ENCODE measurements around the gene GNMT. TPM values are rescaled to one million over a fixed set of nuclear protein-coding genes. Genes with fewer than 3 reads are reported as not detected.
A peak's percentile ranks its signal among the peaks of the same experiment; 100 is the strongest.

Gene GNMT
- total RNA-seq, 2 experiments from 2014 or later, result 1.2 to 2.1 TPM

GRCh38 chr6:42923666-42924065 is 36.9 kb upstream of the GNMT start:
- ATAC-seq (ENCODE audit: poor library complexity), result no peak
- ChIA-PET POLR2A (no interaction called here), CTCF (no interaction called here)
- Mint-ChIP-seq H3K9me3 (no peaks in the 10 kb centered on the region), H3K4me1 (ENCODE audit: low read depth) (peaks cover 5% of the 10 kb centered on the region), H3K4me3 (no peak overlapping the region), H3K27ac (no peak overlapping the region), H3K36me3 (ENCODE audit: low read depth) (peaks cover under 1% of the 10 kb centered on the region), H3K27me3 (no peaks in the 10 kb centered on the region)
- Histone ChIP-seq H3K4me3 (ENCODE audit: low read length) (no peak overlapping the region), H3K36me3 (ENCODE audit: insufficient read depth, low read length) (no peaks in the 10 kb centered on the region), H3K27ac (ENCODE audit: low read depth in 1 of 2, low read length in 2 of 2) (no peak overlapping the region), H3K27me3 (ENCODE audit: control insufficient read depth in 1 of 2, insufficient read depth in 2 of 2, low read length in 2 of 2) (no peaks in the 10 kb centered on the region), H3K4me1 (ENCODE audit: insufficient read depth, low read length) (peaks cover 8% of the 10 kb centered on the region), H3K9me3 (ENCODE audit: control insufficient read depth in 1 of 2, insufficient read depth in 1 of 2, low read length in 2 of 2) (no peaks in the 10 kb centered on the region)
- no peak for DNase-seq
- intact Hi-C loops (cut with DNase I, micrococcal nuclease), result no loop called here
- TF ChIP-seq CTCF (IDR thresholded peaks at IDR 0.05), result no peak

- H3K27me3 ChIP-seq (ENCODE audit: control insufficient read depth in 1 of 2, insufficient read depth in 2 of 2, low read length in 2 of 2), result no peaks in the 10 kb centered on the region
- no peak for TF ChIP-seq CTCF (IDR thresholded peaks at IDR 0.05)
- Mint-ChIP-seq H3K9me3 (no peaks in the 10 kb centered on the region), H3K4me1 (ENCODE audit: low read depth) (peaks cover 22% of the 10 kb centered on the region), H3K4me3 (no peak overlapping the region), H3K27me3 (no peaks in the 10 kb centered on the region), H3K27ac (no peak overlapping the region), H3K36me3 (ENCODE audit: low read depth) (peaks cover 16% of the 10 kb centered on the region)
- peaks cover 17% of the 10 kb centered on the region for H3K4me1 ChIP-seq (ENCODE audit: insufficient read depth, low read length)
- H3K36me3 ChIP-seq (ENCODE audit: insufficient read depth, low read length), result no peaks in the 10 kb centered on the region
- DNase-seq (no peak), ATAC-seq (ENCODE audit: poor library complexity) (no peak)
- intact Hi-C loops (cut with DNase I, micrococcal nuclease), result loop anchor here in 1 of 2 experiments (5.0 kb wide), 1 partner anchor 592 kb away; the partner anchor contains the start of genes POLR1C and YIPF3
- H3K27ac ChIP-seq (ENCODE audit: low read depth in 1 of 2, low read length in 2 of 2), result no peak overlapping the region
- H3K4me3 ChIP-seq (ENCODE audit: low read length), result no peak overlapping the region
- POLR2A ChIA-PET, result no interaction called here
- no peaks in the 10 kb centered on the region for H3K9me3 ChIP-seq (ENCODE audit: control insufficient read depth in 1 of 2, insufficient read depth in 1 of 2, low read length in 2 of 2)
- CTCF ChIA-PET, result interaction anchor here (1.4 kb wide), 1 partner anchor 89 kb away, joined by 3 read pairs; the partner anchor contains the start of gene KLHDC3
Measured at GRCh38 chr6:42925248-42925857, 35.2 kb upstream of the GNMT start.

GRCh38 chr6:42928986-42929820 is 31.4 kb upstream of the GNMT start, which contains the start of gene CNPY3:
TSS of gene CNPY3 (plus strand) at chr6:42929480. CDS start at chr6:42929571, 91 bp downstream.
- intact Hi-C loops (cut with DNase I, micrococcal nuclease), result loop anchor here (1.0 to 5.0 kb wide), 6 partner anchors 50 to 588 kb away; partner anchors contain the start of genes PEX6 (in 2 of the 2), SRF (in 2 of the 2), CUL7 (in 1 of the 2) and KLHDC3 (in 1 of the 2)
- peaks cover 53% of the 10 kb centered on the region for H3K4me1 Mint-ChIP-seq (ENCODE audit: low read depth)
- ATAC-seq (ENCODE audit: poor library complexity) (peak; percentile 75), DNase-seq (peak; percentile 90 to 98 (median 92))
- no peaks in the 10 kb centered on the region for H3K9me3 ChIP-seq (ENCODE audit: control insufficient read depth in 1 of 2, insufficient read depth in 1 of 2, low read length in 2 of 2)
- H3K27ac Mint-ChIP-seq, result peak within 1 kb of the TSS; percentile 99
- H3K36me3 ChIP-seq (ENCODE audit: insufficient read depth, low read length), result peaks cover 17% of the 10 kb centered on the region
- no peaks in the 10 kb centered on the region for H3K27me3 ChIP-seq (ENCODE audit: control insufficient read depth in 1 of 2, insufficient read depth in 2 of 2, low read length in 2 of 2)
- H3K36me3 Mint-ChIP-seq (ENCODE audit: low read depth), result peaks cover 43% of the 10 kb centered on the region
- ChIA-PET POLR2A (interaction anchor here (0.7 to 4.0 kb wide), 57 partner anchors 9 to 1143 kb away, joined by 3 to 135 read pairs (median 5); partner anchors contain the start of genes ABCC10, BICRAL, CUL7 and CUL9), CTCF (interaction anchor here (0.8 to 1.7 kb wide), 5 partner anchors 49 to 214 kb away, joined by 3 to 4 read pairs (median 3); partner anchors contain the start of genes PEX6 and RPL7L1)
- no peak for TF ChIP-seq CTCF (IDR thresholded peaks at IDR 0.05)
- no peaks in the 10 kb centered on the region for H3K27me3 Mint-ChIP-seq
- peak within 1 kb of the TSS; percentile 88 to 96 for H3K27ac ChIP-seq (ENCODE audit: low read depth in 1 of 2, low read length in 2 of 2)
- no peaks in the 10 kb centered on the region for H3K9me3 Mint-ChIP-seq
- H3K4me3 ChIP-seq (ENCODE audit: low read length), result peak within 1 kb of the TSS; percentile 79
- H3K4me1 ChIP-seq (ENCODE audit: insufficient read depth, low read length), result peaks cover 52% of the 10 kb centered on the region
- peak within 1 kb of the TSS; percentile 99 for H3K4me3 Mint-ChIP-seq

Data from CD4-positive, alpha-beta T cell (primary cell).